Measurements from ENCODE around the gene SLC38A10. TPM values are rescaled to one million over a fixed set of nuclear protein-coding genes. Genes with fewer than 3 reads are reported as not detected.

Gene SLC38A10
- polyA plus RNA-seq, 1 experiment: 29.3 TPM

DNA sequence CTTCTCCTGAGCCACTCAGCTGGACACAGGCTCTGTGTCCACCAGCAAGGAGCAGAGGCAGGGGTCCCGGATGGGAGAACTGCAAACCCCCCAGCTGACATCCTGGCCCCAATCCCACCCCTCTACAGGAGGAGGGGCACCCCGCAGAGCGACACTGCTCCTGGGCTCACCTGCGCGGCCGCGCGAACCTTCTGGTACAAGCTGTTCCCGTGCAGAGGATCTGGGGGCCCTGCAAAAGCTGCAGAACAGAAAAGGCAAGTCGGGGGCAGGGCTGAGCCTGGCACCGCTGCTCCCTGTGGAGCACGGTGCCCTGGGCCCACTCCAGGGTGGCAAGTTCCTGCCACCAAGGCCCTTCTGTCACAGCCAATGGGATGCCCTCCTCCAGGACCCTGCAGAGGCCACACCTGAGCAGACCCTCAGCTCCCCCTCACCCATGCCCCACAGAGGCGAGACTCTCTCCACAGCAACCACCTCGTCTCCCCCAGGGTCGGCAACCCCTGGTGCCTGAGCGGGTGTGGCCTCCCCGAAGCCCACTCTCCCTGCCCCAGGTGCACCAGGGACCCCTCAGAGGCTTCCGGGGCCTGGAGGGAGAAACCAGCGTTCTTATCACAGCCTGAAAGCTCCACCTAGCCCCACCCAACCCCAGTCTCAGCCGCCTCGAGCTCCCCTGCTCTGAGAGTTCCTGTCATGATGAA, 61.1 kb downstream of the SLC38A10 start:
- no peak overlapping the region for H3K4me3 ChIP-seq (ENCODE audit: low read depth, low read length)
- TF ChIP-seq, protein P1, sequence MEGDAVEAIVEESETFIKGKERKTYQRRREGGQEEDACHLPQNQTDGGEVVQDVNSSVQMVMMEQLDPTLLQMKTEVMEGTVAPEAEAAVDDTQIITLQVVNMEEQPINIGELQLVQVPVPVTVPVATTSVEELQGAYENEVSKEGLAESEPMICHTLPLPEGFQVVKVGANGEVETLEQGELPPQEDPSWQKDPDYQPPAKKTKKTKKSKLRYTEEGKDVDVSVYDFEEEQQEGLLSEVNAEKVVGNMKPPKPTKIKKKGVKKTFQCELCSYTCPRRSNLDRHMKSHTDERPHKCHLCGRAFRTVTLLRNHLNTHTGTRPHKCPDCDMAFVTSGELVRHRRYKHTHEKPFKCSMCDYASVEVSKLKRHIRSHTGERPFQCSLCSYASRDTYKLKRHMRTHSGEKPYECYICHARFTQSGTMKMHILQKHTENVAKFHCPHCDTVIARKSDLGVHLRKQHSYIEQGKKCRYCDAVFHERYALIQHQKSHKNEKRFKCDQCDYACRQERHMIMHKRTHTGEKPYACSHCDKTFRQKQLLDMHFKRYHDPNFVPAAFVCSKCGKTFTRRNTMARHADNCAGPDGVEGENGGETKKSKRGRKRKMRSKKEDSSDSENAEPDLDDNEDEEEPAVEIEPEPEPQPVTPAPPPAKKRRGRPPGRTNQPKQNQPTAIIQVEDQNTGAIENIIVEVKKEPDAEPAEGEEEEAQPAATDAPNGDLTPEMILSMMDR (IDR thresholded peaks at IDR 0.05; ENCODE audit: low read depth, low read length): no peak
- DNase-seq (ENCODE audit: low read depth, low spot score): no peak
- no peaks in the 10 kb centered on the region; the same call in 1 of the 2 replicates for H3K9me3 ChIP-seq (ENCODE audit: control insufficient read depth, insufficient read depth, low read length)
- POLR2A ChIA-PET: interaction anchor here (0.6 kb wide), 1 partner anchor 274 kb away, joined by 3 read pairs; no protein-coding TSS in a partner anchor
- H3K27me3 ChIP-seq (ENCODE audit: control insufficient read depth, insufficient read depth, low read length): no peaks in the 10 kb centered on the region
- no peak overlapping the region for H3K27ac ChIP-seq (ENCODE audit: low read depth, low read length)
- CTCF ChIA-PET: no interaction called here

DNA sequence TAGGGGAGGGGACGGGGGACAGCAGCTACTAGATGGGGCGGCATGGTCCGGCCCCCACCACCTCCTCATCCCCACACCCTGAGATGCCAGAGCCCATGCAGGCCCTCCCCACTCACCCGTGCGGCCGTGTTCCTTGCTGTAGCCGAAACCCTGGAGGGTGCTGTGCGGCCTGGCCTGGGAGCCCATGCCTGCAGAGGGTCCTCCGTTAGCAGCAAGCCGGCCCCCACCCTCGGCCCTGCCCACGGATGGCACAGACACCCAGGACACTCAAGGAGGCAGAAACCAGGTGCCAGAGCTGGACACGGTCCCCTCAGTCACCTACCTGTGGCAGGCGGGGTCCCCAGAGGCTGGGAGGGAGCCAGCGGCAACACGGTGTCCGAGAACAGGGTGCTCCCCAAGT, 61.8 kb downstream of the SLC38A10 start:
- H3K9me3 ChIP-seq (ENCODE audit: control insufficient read depth, insufficient read depth, low read length): no peaks in the 10 kb centered on the region; the same call in 1 of the 2 replicates
- no peaks in the 10 kb centered on the region for H3K27me3 ChIP-seq (ENCODE audit: control insufficient read depth, insufficient read depth, low read length)
- H3K27ac ChIP-seq (ENCODE audit: low read depth, low read length): no peak overlapping the region
- ChIA-PET CTCF (no interaction called here), POLR2A (no interaction called here)
- no peak for DNase-seq (ENCODE audit: low read depth, low spot score)
- H3K4me3 ChIP-seq (ENCODE audit: low read depth, low read length): no peak overlapping the region
- TF ChIP-seq, protein P1 (IDR thresholded peaks at IDR 0.05; ENCODE audit: low read depth, low read length): no peak

- H3K4me3 ChIP-seq (ENCODE audit: low read depth, low read length): no peak overlapping the region
- ChIA-PET CTCF (no interaction called here), POLR2A (no interaction called here)
- H3K27me3 ChIP-seq (ENCODE audit: control insufficient read depth, insufficient read depth, low read length): no peaks in the 10 kb centered on the region
- no peaks in the 10 kb centered on the region; the same call in none of the 2 replicates for H3K9me3 ChIP-seq (ENCODE audit: control insufficient read depth, insufficient read depth, low read length)
- DNase-seq (ENCODE audit: low read depth, low spot score): no peak
- no peak overlapping the region for H3K27ac ChIP-seq (ENCODE audit: low read depth, low read length)
- TF ChIP-seq, protein P1 (IDR thresholded peaks at IDR 0.05; ENCODE audit: low read depth, low read length): no peak
These were observed 62.4 kb downstream of the SLC38A10 start for GRCh38 chr17:81232616-81233241.

DNA sequence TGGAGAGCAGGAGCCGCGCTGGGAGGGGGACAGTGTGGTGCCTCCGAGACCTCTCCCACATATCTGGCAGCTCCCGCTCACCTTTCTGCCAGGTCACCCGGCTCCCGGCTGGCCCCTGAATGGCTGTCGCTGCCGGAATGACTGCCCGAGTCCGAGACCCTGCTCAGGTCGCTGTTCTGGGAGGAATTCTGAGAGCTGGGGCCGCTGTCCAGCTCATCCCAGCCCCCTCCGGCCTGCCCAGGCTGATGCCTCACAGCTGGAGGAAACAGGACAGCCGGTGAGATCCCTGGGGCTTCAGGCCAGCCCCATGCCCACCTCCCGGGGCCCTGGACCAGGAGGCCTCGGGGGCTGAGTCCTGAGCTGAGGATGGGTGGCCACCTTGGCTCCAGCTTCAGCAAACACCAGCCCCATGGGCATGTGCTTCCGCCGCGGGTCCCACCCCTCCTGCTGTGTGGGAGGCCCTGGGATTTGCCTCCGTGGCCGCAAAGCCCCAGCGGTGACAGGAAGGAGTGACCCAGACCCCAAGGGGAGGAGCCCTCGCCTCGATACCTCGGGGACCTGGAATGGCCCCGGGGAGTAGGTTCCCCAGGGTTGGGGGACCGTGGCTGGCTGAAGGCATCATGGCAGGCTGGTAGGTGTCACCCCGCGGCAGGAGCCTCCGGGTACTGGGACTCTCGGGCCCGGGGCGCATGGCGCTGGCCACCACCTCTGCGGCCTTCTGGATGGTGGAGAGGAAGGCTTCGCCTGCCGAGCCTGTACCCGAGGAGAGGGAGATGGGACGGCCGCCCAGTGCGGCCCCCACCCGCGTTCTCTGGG, 63.1 kb downstream of the SLC38A10 start:
- no peak for DNase-seq (ENCODE audit: low read depth, low spot score)
- TF ChIP-seq, protein P1 (IDR thresholded peaks at IDR 0.05; ENCODE audit: low read depth, low read length): no peak
- POLR2A ChIA-PET: no interaction called here
- H3K9me3 ChIP-seq (ENCODE audit: control insufficient read depth, insufficient read depth, low read length): peaks cover 4% of the 10 kb centered on the region
- no peaks in the 10 kb centered on the region for H3K27me3 ChIP-seq (ENCODE audit: control insufficient read depth, insufficient read depth, low read length)
- H3K4me3 ChIP-seq (ENCODE audit: low read depth, low read length): no peak overlapping the region
- no peak overlapping the region for H3K27ac ChIP-seq (ENCODE audit: low read depth, low read length)
- CTCF ChIA-PET: no interaction called here
